GM18867 (cell line): ENCODE measurements around the gene NDUFV1.
A peak's percentile ranks its signal among the peaks of the same experiment; 100 is the strongest.
"Not testable (repeated sequence)": the region's sequence is repeated elsewhere in the genome, so short reads cannot be mapped to it uniquely, and the experiment has no call there.

Experiments used
- ATAC-seq: cut with Tn5 transposase; IDR thresholded peaks from one replicate; pipeline ENCODE4 v1.9.1; 2021; ENCODE audit warnings: mild to moderate bottlenecking, moderate library complexity; ENCODE audit not compliant: unreplicated experiment

NDUFV1 gene

GRCh38 chr11:67626970-67627369, 20.2 kb downstream of the NDUFV1 start:
- ATAC-seq = no peak

GRCh38 chr11:67627441-67627811, 20.7 kb downstream of the NDUFV1 start:
- ATAC-seq = no peak

GRCh38 chr11:67627812-67628624, 21.3 kb downstream of the NDUFV1 start:
- ATAC-seq = no peak

- no peak for ATAC-seq
Observed at GRCh38 chr11:67628710-67629385, 22.1 kb downstream of the NDUFV1 start.

GRCh38 chr11:67629386-67630227, 22.9 kb downstream of the NDUFV1 start, which contains the start of gene NUDT8:
TSS of gene NUDT8 (minus strand) at chr11:67629937. CDS start at chr11:67629911, 26 bp downstream.
- peak; percentile 42 for ATAC-seq

GRCh38 chr11:67630228-67630942, 23.6 kb downstream of the NDUFV1 start:
- ATAC-seq = peak; percentile 65

- no peak for ATAC-seq
Observed at GRCh38 chr11:67630943-67631331, 24.2 kb downstream of the NDUFV1 start.

- ATAC-seq = no peak
Observed at GRCh38 chr11:67631411-67631810, 24.7 kb downstream of the NDUFV1 start.

GRCh38 chr11:67631853-67632174, 25.1 kb downstream of the NDUFV1 start:
- no peak for ATAC-seq

- ATAC-seq = no peak
Observed at GRCh38 chr11:67632175-67632981, 25.6 kb downstream of the NDUFV1 start.

- ATAC-seq = no peak
Observed at GRCh38 chr11:67632982-67633755, 26.4 kb downstream of the NDUFV1 start.

GRCh38 chr11:67633758-67634365, 27.1 kb downstream of the NDUFV1 start:
- ATAC-seq = no peak

GRCh38 chr11:67634366-67635230, 27.9 kb downstream of the NDUFV1 start:
- no peak for ATAC-seq

GRCh38 chr11:67635231-67635521, 28.4 kb downstream of the NDUFV1 start:
- no peak for ATAC-seq

GRCh38 chr11:67636962-67637361, 30.2 kb downstream of the NDUFV1 start:
- no peak for ATAC-seq

GRCh38 chr11:67637441-67637840, 30.7 kb downstream of the NDUFV1 start:
- ATAC-seq = not testable (repeated sequence)

GRCh38 chr11:67638535-67639437, 32.0 kb downstream of the NDUFV1 start:
- ATAC-seq = no peak
